ENCODE data around the gene ZNF710. TPM values are rescaled to one million over a fixed set of nuclear protein-coding genes. Genes with fewer than 3 reads are reported as not detected.

The ZNF710 gene
- total RNA-seq, 1 donor from 2014 or later, result 23.1 TPM

- Histone ChIP-seq H3K36me3 (no peaks in the 10 kb centered on the region), H3K27me3 (no peaks in the 10 kb centered on the region), H3K4me1 (peaks cover 18% of the 10 kb centered on the region), H3K27ac (no peak overlapping the region), H3K4me3 (no peak overlapping the region), H3K9me3 (no peaks in the 10 kb centered on the region)
- no peak for DNase-seq (ENCODE audit: extremely low spot score in 2 of 2)
- intact Hi-C loops (cut with DNase I), result no loop called here
- TF ChIP-seq CTCF (IDR thresholded peaks at IDR 0.05) (no peak), POLR2A (IDR thresholded peaks at IDR 0.05) (no peak), POLR2AphosphoS5 (IDR thresholded peaks at IDR 0.05; ENCODE audit: insufficient read depth in 1 of 2, low read depth in 1 of 2) (no peak)
Observed at GRCh38 chr15:90051874-90052273, 50.8 kb downstream of the ZNF710 start.

GRCh38 chr15:90053685-90054466 is 52.8 kb downstream of the ZNF710 start:
- Histone ChIP-seq H3K36me3 (no peaks in the 10 kb centered on the region), H3K27me3 (no peaks in the 10 kb centered on the region), H3K4me1 (no peaks in the 10 kb centered on the region), H3K27ac (no peak overlapping the region), H3K9me3 (no peaks in the 10 kb centered on the region), H3K4me3 (no peak overlapping the region)
- no peak for TF ChIP-seq POLR2A (IDR thresholded peaks at IDR 0.05)
- no peak for TF ChIP-seq CTCF (IDR thresholded peaks at IDR 0.05)
- no peak for TF ChIP-seq POLR2AphosphoS5 (IDR thresholded peaks at IDR 0.05; ENCODE audit: insufficient read depth in 1 of 2, low read depth in 1 of 2)
- no peak for DNase-seq (ENCODE audit: extremely low spot score in 2 of 2)
- intact Hi-C loops (cut with DNase I), result no loop called here

- no peak for DNase-seq (ENCODE audit: extremely low spot score in 2 of 2)
- Histone ChIP-seq H3K4me3 (no peak overlapping the region), H3K9me3 (no peaks in the 10 kb centered on the region), H3K4me1 (peaks cover 7% of the 10 kb centered on the region), H3K27ac (no peak overlapping the region), H3K36me3 (no peaks in the 10 kb centered on the region), H3K27me3 (no peaks in the 10 kb centered on the region)
- TF ChIP-seq POLR2AphosphoS5 (IDR thresholded peaks at IDR 0.05; ENCODE audit: insufficient read depth in 1 of 2, low read depth in 1 of 2), result no peak
- TF ChIP-seq CTCF (IDR thresholded peaks at IDR 0.05), result no peak
- no peak for TF ChIP-seq POLR2A (IDR thresholded peaks at IDR 0.05)
- intact Hi-C loops (cut with DNase I), result no loop called here
Observed at GRCh38 chr15:90054618-90055097, 53.5 kb downstream of the ZNF710 start.

GRCh38 chr15:90055182-90055581 is 54.1 kb downstream of the ZNF710 start:
- no peaks in the 10 kb centered on the region for H3K36me3 ChIP-seq
- intact Hi-C loops (cut with DNase I), result no loop called here
- no peak for TF ChIP-seq POLR2A (IDR thresholded peaks at IDR 0.05)
- no peak for TF ChIP-seq CTCF (IDR thresholded peaks at IDR 0.05)
- no peak for DNase-seq (ENCODE audit: extremely low spot score in 2 of 2)
- no peaks in the 10 kb centered on the region for H3K9me3 ChIP-seq
- no peak overlapping the region for H3K27ac ChIP-seq
- peaks cover 12% of the 10 kb centered on the region for H3K4me1 ChIP-seq
- H3K4me3 ChIP-seq, result no peak overlapping the region
- no peaks in the 10 kb centered on the region for H3K27me3 ChIP-seq

- no peak overlapping the region for H3K4me3 ChIP-seq
- no peaks in the 10 kb centered on the region for H3K27me3 ChIP-seq
- H3K36me3 ChIP-seq, result no peaks in the 10 kb centered on the region
- TF ChIP-seq POLR2AphosphoS5 (IDR thresholded peaks at IDR 0.05; ENCODE audit: insufficient read depth in 1 of 2, low read depth in 1 of 2) (no peak), CTCF (IDR thresholded peaks at IDR 0.05) (no peak), POLR2A (IDR thresholded peaks at IDR 0.05) (no peak)
- intact Hi-C loops (cut with DNase I), result no loop called here
- no peak overlapping the region for H3K27ac ChIP-seq
- H3K4me1 ChIP-seq, result peaks cover 25% of the 10 kb centered on the region
- no peak for DNase-seq (ENCODE audit: extremely low spot score in 2 of 2)
- no peaks in the 10 kb centered on the region for H3K9me3 ChIP-seq
Observed at GRCh38 chr15:90056529-90056928, 55.4 kb downstream of the ZNF710 start.
